HG02623 (cell line): Measurements from ENCODE around the gene ITSN1.
"Not testable (repeated sequence)": the region's sequence is repeated elsewhere in the genome, so short reads cannot be mapped to it uniquely, and the experiment has no call there.

Experiments used
- ATAC-seq: cut with Tn5 transposase; IDR thresholded peaks from one replicate; pipeline ENCODE4 v1.9.1; 2021; ENCODE audit warnings: moderate library complexity; ENCODE audit not compliant: unreplicated experiment

Gene ITSN1

GRCh38 chr21:33650929-33651509 lies 8.7 kb downstream of the ITSN1 start:
- ATAC-seq, result no peak

GRCh38 chr21:33651965-33652680 lies 9.8 kb downstream of the ITSN1 start:
- no peak for ATAC-seq

GRCh38 chr21:33654412-33654811 lies 12.1 kb downstream of the ITSN1 start:
- no peak for ATAC-seq

- no peak for ATAC-seq
Observed at GRCh38 chr21:33655588-33656221, 13.4 kb downstream of the ITSN1 start.

GRCh38 chr21:33657124-33657820 lies 15.0 kb downstream of the ITSN1 start:
- no peak for ATAC-seq

- no peak for ATAC-seq
Observed at GRCh38 chr21:33658919-33659567, 16.7 kb downstream of the ITSN1 start.

GRCh38 chr21:33659568-33659949 lies 17.3 kb downstream of the ITSN1 start:
- no peak for ATAC-seq

- no peak for ATAC-seq
Observed at GRCh38 chr21:33660406-33660805, 18.1 kb downstream of the ITSN1 start.

- no peak for ATAC-seq
Observed at GRCh38 chr21:33661146-33661545, 18.8 kb downstream of the ITSN1 start.

- ATAC-seq, result no peak
Observed at GRCh38 chr21:33662046-33662445, 19.7 kb downstream of the ITSN1 start.

GRCh38 chr21:33663241-33663640 lies 20.9 kb downstream of the ITSN1 start:
- no peak for ATAC-seq

- ATAC-seq, result no peak
Observed at GRCh38 chr21:33664135-33664534, 21.8 kb downstream of the ITSN1 start.

GRCh38 chr21:33666153-33666552 lies 23.9 kb downstream of the ITSN1 start:
- ATAC-seq, result no peak

GRCh38 chr21:33667636-33668035 lies 25.3 kb downstream of the ITSN1 start:
- no peak for ATAC-seq

GRCh38 chr21:33668180-33668579 lies 25.9 kb downstream of the ITSN1 start:
- no peak for ATAC-seq

GRCh38 chr21:33668620-33669019 lies 26.3 kb downstream of the ITSN1 start:
- no peak for ATAC-seq

GRCh38 chr21:33670076-33670978 lies 28.0 kb downstream of the ITSN1 start:
- no peak for ATAC-seq

GRCh38 chr21:33673473-33673872 lies 31.2 kb downstream of the ITSN1 start:
- no peak for ATAC-seq

- no peak for ATAC-seq
Observed at GRCh38 chr21:33674226-33674625, 31.9 kb downstream of the ITSN1 start.

- ATAC-seq, result not testable (repeated sequence)
Observed at GRCh38 chr21:33676666-33677065, 34.4 kb downstream of the ITSN1 start.
